PC-3 (cell line): Measurements from ENCODE around the gene MRPL33. TPM values are rescaled to one million over a fixed set of nuclear protein-coding genes. Genes with fewer than 3 reads are reported as not detected.

Source experiments
- ATAC-seq: fragments of 200-7000 bp; cut with Tn5 transposase; 2 replicates; pipeline ENCODE4 v1.9.1; 2020; ENCODE audit warnings: mild to moderate bottlenecking, moderate library complexity
- BruUV-seq: library from RNA; stranded (reverse); fragments of 400-500 nt; replicated peaks from 2 replicates; lab custom pipeline; 2021; lab: Mats Ljungman, UMichigan
- CTCF ChIA-PET: fragments of 300-600 bp; sonication (Branson Sonifier 250); formaldehyde crosslinking; loops from one replicate; lab custom pipeline; 2022; ENCODE audit warnings: antibody characterized with exemption; lab: Charles Lee
- POLR2A ChIA-PET: fragments of 300-600 bp; sonication (Branson Sonifier 250); formaldehyde crosslinking; loops from one replicate; lab custom pipeline; 2022; ENCODE audit warnings: antibody characterized with exemption; ENCODE audit not compliant: unreplicated experiment; lab: Charles Lee
- DNase-seq: peaks from one replicate; pipeline ENCODE4 v3.0.0-alpha.2; 2015
- H2AFZ ChIP-seq: fragments of 300-600 bp; sonication (generic); 2 replicates; pipeline ENCODE4 v1.6.0; 2016; ENCODE audit warnings: antibody characterized with exemption, low read length
- H3F3A ChIP-seq: fragments of 300-600 bp; sonication (generic); one replicate; pipeline ENCODE4 v1.6.0; 2017; ENCODE audit warnings: antibody characterized with exemption, low read length, control low read depth, mild to moderate bottlenecking; ENCODE audit not compliant: unreplicated experiment
- H3K27ac ChIP-seq: fragments of 300-600 bp; sonication (generic); 2 replicates; pipeline ENCODE4 v1.5.1; 2016; ENCODE audit warnings: mild to moderate bottlenecking, low read length
- H3K27me3 ChIP-seq: fragments of 300-600 bp; sonication (generic); 2 replicates; pipeline ENCODE4 v1.6.1; 2016; ENCODE audit warnings: low read length, mixed read lengths
- H3K36me3 ChIP-seq: fragments of 300-600 bp; sonication (generic); 2 replicates; pipeline ENCODE4 v1.6.1; 2016; ENCODE audit warnings: low read depth, mixed run types, low read length, mixed read lengths
- H3K4me1 ChIP-seq: fragments of 300-600 bp; sonication (generic); 2 replicates; pipeline ENCODE4 v1.5.1; 2016; ENCODE audit warnings: low read length; ENCODE audit not compliant: insufficient read depth
- H3K4me2 ChIP-seq: fragments of 300-600 bp; sonication (generic); 2 replicates; pipeline ENCODE4 v1.6.0; 2016; ENCODE audit warnings: low read length
- H3K4me3 ChIP-seq: fragments of 300-600 bp; sonication (generic); 2 replicates; pipeline ENCODE4 v1.5.1; 2016; ENCODE audit warnings: mild to moderate bottlenecking, low read length, mixed read lengths
- H3K79me2 ChIP-seq: fragments of 300-600 bp; sonication (generic); 2 replicates; pipeline ENCODE4 v1.6.1; 2017; ENCODE audit warnings: low read length, mixed read lengths
- H3K9ac ChIP-seq: fragments of 300-600 bp; sonication (generic); 2 replicates; pipeline ENCODE4 v1.6.0; 2016; ENCODE audit warnings: mild to moderate bottlenecking, low read length
- H3K9me2 ChIP-seq: fragments of 300-600 bp; sonication (generic); replicated peaks from 2 replicates; pipeline ENCODE4 v1.6.1; 2016; ENCODE audit warnings: mixed run types, low read length, mixed read lengths
- H3K9me3 ChIP-seq: fragments of 300-600 bp; sonication (generic); 2 replicates; pipeline ENCODE4 v1.6.1; 2016; ENCODE audit warnings: low read length, mixed read lengths
- H4K20me1 ChIP-seq: fragments of 300-600 bp; sonication (generic); 2 replicates; pipeline ENCODE4 v1.6.1; 2016; ENCODE audit warnings: low read length, mixed read lengths
- EZH2 ChIP-seq: fragments of 300-600 bp; sonication (generic); IDR thresholded peaks from one replicate; pipeline ENCODE4 v1.6.1; 2017; ENCODE audit warnings: antibody characterized with exemption, mild to moderate bottlenecking, low read length; ENCODE audit not compliant: unreplicated experiment
- EZH2phosphoT487 ChIP-seq: fragments of 300-600 bp; sonication (generic); IDR thresholded peaks from 2 replicates; pipeline ENCODE4 v1.6.1; 2018; ENCODE audit warnings: mild to moderate bottlenecking, antibody characterized with exemption, low read length, borderline replicate concordance
- intact Hi-C: fragments of 100-400 bp; cut with micrococcal nuclease; formaldehyde crosslinking; loops from 2 replicates; pipeline ENCODE4 v1.9.0; 2023
- total RNA-seq: library from RNA; depleted of rRNA; stranded (reverse); fragments of >200 nt; gene quantifications from 2 replicates; pipeline ENCODE4 v1.2.3, GENCODE V29; 2014
- TF ChIP-seq, protein P1 (sequence below): fragments of 300-600 bp; sonication (generic); conservative IDR thresholded peaks from 2 replicates; pipeline ENCODE4 v1.5.1; 2017; ENCODE audit warnings: antibody characterized with exemption, low read depth, mild to moderate bottlenecking, low read length

The MRPL33 gene
- total RNA-seq, 1 experiment from 2014 or later = 110 TPM

GRCh38 chr2:27823135-27823534 is 51.6 kb downstream of the MRPL33 start:
- no TSS peak for BruUV-seq
- Histone ChIP-seq H4K20me1 (no peaks in the 10 kb centered on the region), H3K9me2 (no peaks in the 10 kb centered on the region), H2AFZ (no peak overlapping the region), H3F3A (no peaks in the 10 kb centered on the region), H3K4me2 (no peak overlapping the region), H3K27ac (no peak overlapping the region), H3K4me3 (no peak overlapping the region), H3K79me2 (no peaks in the 10 kb centered on the region), H3K27me3 (no peaks in the 10 kb centered on the region), H3K9ac (no peak overlapping the region), H3K9me3 (0 out of 2 replicates have a peak, but pooled peaks cover 3% of the 10 kb centered on the region), H3K36me3 (no peaks in the 10 kb centered on the region), H3K4me1 (no peaks in the 10 kb centered on the region)
- TF ChIP-seq EZH2 (no peak), EZH2phosphoT487 (no peak)
- TF ChIP-seq, protein P1, sequence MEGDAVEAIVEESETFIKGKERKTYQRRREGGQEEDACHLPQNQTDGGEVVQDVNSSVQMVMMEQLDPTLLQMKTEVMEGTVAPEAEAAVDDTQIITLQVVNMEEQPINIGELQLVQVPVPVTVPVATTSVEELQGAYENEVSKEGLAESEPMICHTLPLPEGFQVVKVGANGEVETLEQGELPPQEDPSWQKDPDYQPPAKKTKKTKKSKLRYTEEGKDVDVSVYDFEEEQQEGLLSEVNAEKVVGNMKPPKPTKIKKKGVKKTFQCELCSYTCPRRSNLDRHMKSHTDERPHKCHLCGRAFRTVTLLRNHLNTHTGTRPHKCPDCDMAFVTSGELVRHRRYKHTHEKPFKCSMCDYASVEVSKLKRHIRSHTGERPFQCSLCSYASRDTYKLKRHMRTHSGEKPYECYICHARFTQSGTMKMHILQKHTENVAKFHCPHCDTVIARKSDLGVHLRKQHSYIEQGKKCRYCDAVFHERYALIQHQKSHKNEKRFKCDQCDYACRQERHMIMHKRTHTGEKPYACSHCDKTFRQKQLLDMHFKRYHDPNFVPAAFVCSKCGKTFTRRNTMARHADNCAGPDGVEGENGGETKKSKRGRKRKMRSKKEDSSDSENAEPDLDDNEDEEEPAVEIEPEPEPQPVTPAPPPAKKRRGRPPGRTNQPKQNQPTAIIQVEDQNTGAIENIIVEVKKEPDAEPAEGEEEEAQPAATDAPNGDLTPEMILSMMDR = no peak
- no peak for DNase-seq
- ChIA-PET POLR2A (no interaction called here), CTCF (no interaction called here)
- intact Hi-C loops = no loop called here
- no peak for ATAC-seq

- no peaks in the 10 kb centered on the region for H3K9me2 ChIP-seq
- no TSS peak for BruUV-seq
- H3K27me3 ChIP-seq = no peaks in the 10 kb centered on the region
- intact Hi-C loops = no loop called here
- H2AFZ ChIP-seq = no peak overlapping the region
- H3K9ac ChIP-seq = no peak overlapping the region
- TF ChIP-seq EZH2 = no peak
- TF ChIP-seq, protein P1 = no peak
- no peak for TF ChIP-seq EZH2phosphoT487
- H3K27ac ChIP-seq = no peak overlapping the region
- 0 out of 2 replicates have a peak, but pooled peaks cover 3% of the 10 kb centered on the region for H3K9me3 ChIP-seq
- no peak overlapping the region for H3K4me2 ChIP-seq
- H4K20me1 ChIP-seq = no peaks in the 10 kb centered on the region
- no peak for DNase-seq
- ChIA-PET CTCF (no interaction called here), POLR2A (no interaction called here)
- no peaks in the 10 kb centered on the region for H3F3A ChIP-seq
- H3K4me3 ChIP-seq = no peak overlapping the region
- H3K4me1 ChIP-seq = no peaks in the 10 kb centered on the region
- ATAC-seq = no peak
- H3K79me2 ChIP-seq = no peaks in the 10 kb centered on the region
- H3K36me3 ChIP-seq = no peaks in the 10 kb centered on the region
These were observed 52.0 kb downstream of the MRPL33 start for GRCh38 chr2:27823569-27823968.

DNA sequence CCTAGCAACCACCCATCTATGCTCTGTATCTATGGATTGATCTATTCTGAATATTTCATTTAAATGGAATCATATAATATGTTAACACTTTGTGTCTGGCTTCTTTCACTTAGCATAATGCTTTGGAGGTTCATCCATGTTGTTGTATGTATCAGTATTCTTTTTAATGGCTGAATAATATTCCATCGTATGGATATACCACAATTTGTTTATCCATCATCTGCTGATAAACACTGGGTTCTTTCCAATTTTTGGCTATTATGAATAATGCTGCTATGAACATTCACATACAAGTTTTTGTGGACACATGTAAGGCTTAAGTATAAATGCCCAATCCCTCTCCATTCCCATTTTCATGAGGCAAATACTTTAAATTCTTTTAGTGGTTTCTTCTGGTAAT is 52.9 kb downstream of the MRPL33 start:
- Histone ChIP-seq H3K9me2 (no peaks in the 10 kb centered on the region), H4K20me1 (no peaks in the 10 kb centered on the region), H3K9ac (no peak overlapping the region), H3K36me3 (no peaks in the 10 kb centered on the region), H3K4me2 (no peak overlapping the region), H3K27me3 (no peaks in the 10 kb centered on the region), H3K79me2 (no peaks in the 10 kb centered on the region), H3F3A (no peaks in the 10 kb centered on the region), H3K4me3 (no peak overlapping the region), H3K27ac (no peak overlapping the region), H2AFZ (no peak overlapping the region), H3K9me3 (0 out of 2 replicates have a peak, but pooled peaks cover 3% of the 10 kb centered on the region), H3K4me1 (no peaks in the 10 kb centered on the region)
- TF ChIP-seq EZH2phosphoT487 = no peak
- TF ChIP-seq EZH2 = no peak
- TF ChIP-seq, protein P1 = no peak
- no TSS peak for BruUV-seq
- POLR2A ChIA-PET = no interaction called here
- ATAC-seq (no peak), DNase-seq (no peak)
- intact Hi-C loops = no loop called here
- CTCF ChIA-PET = no interaction called here
